Lower lobe of right lung (tissue), 2 donors: Measurements from ENCODE around the gene RRP1. TPM values are rescaled to one million over a fixed set of nuclear protein-coding genes. Genes with fewer than 3 reads are reported as not detected.

Experiments
- ATAC-seq, 2 donors: fragments of 200-7000 bp; cut with Tn5 transposase; one replicate each; pipeline ENCODE4 v1.9.1; 2020 to 2022; ENCODE audit warnings: mild to moderate bottlenecking in 2 of 2, moderate library complexity in 2 of 2
- DNase-seq: peaks from one replicate; pipeline ENCODE4 v3.0.0-alpha.2; 2020
- H3K27ac ChIP-seq: fragments of 200-600 bp; one replicate; pipeline ENCODE4 v1.8.0; 2022
- H3K27me3 ChIP-seq: fragments of 200-600 bp; one replicate; pipeline ENCODE4 v1.8.0; 2022; ENCODE audit warnings: low read depth
- H3K36me3 ChIP-seq: fragments of 200-600 bp; one replicate; pipeline ENCODE4 v1.8.0; 2022; ENCODE audit warnings: mild to moderate bottlenecking
- H3K4me1 ChIP-seq: fragments of 200-600 bp; one replicate; pipeline ENCODE4 v1.8.0; 2022
- H3K4me3 ChIP-seq: fragments of 200-600 bp; one replicate; pipeline ENCODE4 v1.8.0; 2022; ENCODE audit warnings: mild to moderate bottlenecking
- H3K9me3 ChIP-seq: fragments of 200-600 bp; one replicate; pipeline ENCODE4 v1.8.0; 2022
- intact Hi-C: fragments of 100-400 bp; cut with DNase I; formaldehyde crosslinking; loops from one replicate; pipeline ENCODE4 v1.11.0; 2022
- total RNA-seq: library from RNA; stranded (reverse); fragmentation: NEBNext Ultra II Directional; extraction: Animal tissue kit (Norgen Biotek cat#: 25700); gene quantifications from one replicate; pipeline ENCODE4 v1.2.1, GENCODE V29; 2021
- TF ChIP-seq, protein P1 (sequence below): fragments of 200-600 bp; IDR thresholded peaks from one replicate; pipeline ENCODE4 v1.8.0; 2022; ENCODE audit warnings: antibody characterized with exemption, mild to moderate bottlenecking
- donor health status: DM: no; HTN: yes; CAD: no; lungs with severe emphysema.

RRP1 gene
- total RNA-seq, 1 donor from 2014 or later, result 13.6 TPM

GRCh38 chr21:43829575-43830119 lies 40.3 kb downstream of the RRP1 start:
- TF ChIP-seq, protein P1, sequence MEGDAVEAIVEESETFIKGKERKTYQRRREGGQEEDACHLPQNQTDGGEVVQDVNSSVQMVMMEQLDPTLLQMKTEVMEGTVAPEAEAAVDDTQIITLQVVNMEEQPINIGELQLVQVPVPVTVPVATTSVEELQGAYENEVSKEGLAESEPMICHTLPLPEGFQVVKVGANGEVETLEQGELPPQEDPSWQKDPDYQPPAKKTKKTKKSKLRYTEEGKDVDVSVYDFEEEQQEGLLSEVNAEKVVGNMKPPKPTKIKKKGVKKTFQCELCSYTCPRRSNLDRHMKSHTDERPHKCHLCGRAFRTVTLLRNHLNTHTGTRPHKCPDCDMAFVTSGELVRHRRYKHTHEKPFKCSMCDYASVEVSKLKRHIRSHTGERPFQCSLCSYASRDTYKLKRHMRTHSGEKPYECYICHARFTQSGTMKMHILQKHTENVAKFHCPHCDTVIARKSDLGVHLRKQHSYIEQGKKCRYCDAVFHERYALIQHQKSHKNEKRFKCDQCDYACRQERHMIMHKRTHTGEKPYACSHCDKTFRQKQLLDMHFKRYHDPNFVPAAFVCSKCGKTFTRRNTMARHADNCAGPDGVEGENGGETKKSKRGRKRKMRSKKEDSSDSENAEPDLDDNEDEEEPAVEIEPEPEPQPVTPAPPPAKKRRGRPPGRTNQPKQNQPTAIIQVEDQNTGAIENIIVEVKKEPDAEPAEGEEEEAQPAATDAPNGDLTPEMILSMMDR, result peak; percentile 10
- Histone ChIP-seq H3K9me3 (no peaks in the 10 kb centered on the region), H3K27ac (no peak overlapping the region), H3K36me3 (no peaks in the 10 kb centered on the region), H3K27me3 (peaks cover 24% of the 10 kb centered on the region), H3K4me1 (peaks cover 13% of the 10 kb centered on the region), H3K4me3 (no peak overlapping the region)
- intact Hi-C loops, result no loop called here
- peak in 1 of 2 donors; percentile 18 for ATAC-seq
- no peak for DNase-seq

- Histone ChIP-seq H3K9me3 (no peaks in the 10 kb centered on the region), H3K27me3 (peaks cover 14% of the 10 kb centered on the region)
- intact Hi-C loops, result no loop called here
These were observed 42.8 kb downstream of the RRP1 start for GRCh38 chr21:43832158-43832550.

GRCh38 chr21:43832648-43833047 lies 43.3 kb downstream of the RRP1 start:
- H3K27me3 ChIP-seq, result peaks cover 12% of the 10 kb centered on the region
- ATAC-seq (no peak), DNase-seq (no peak)
- no peak overlapping the region for H3K4me3 ChIP-seq
- no peaks in the 10 kb centered on the region for H3K9me3 ChIP-seq
- no peak overlapping the region for H3K27ac ChIP-seq
- no peaks in the 10 kb centered on the region for H3K36me3 ChIP-seq
- intact Hi-C loops, result no loop called here
- TF ChIP-seq, protein P1, result no peak
- H3K4me1 ChIP-seq, result peaks cover 18% of the 10 kb centered on the region

More at GRCh38 chr21:43832158-43832550, 42.8 kb downstream of the RRP1 start:
- Histone ChIP-seq H3K36me3 (no peaks in the 10 kb centered on the region), H3K4me1 (peaks cover 18% of the 10 kb centered on the region), H3K27ac (no peak overlapping the region), H3K4me3 (no peak overlapping the region)
- TF ChIP-seq, protein P1, result no peak
- ATAC-seq (no peak), DNase-seq (no peak)

DNA sequence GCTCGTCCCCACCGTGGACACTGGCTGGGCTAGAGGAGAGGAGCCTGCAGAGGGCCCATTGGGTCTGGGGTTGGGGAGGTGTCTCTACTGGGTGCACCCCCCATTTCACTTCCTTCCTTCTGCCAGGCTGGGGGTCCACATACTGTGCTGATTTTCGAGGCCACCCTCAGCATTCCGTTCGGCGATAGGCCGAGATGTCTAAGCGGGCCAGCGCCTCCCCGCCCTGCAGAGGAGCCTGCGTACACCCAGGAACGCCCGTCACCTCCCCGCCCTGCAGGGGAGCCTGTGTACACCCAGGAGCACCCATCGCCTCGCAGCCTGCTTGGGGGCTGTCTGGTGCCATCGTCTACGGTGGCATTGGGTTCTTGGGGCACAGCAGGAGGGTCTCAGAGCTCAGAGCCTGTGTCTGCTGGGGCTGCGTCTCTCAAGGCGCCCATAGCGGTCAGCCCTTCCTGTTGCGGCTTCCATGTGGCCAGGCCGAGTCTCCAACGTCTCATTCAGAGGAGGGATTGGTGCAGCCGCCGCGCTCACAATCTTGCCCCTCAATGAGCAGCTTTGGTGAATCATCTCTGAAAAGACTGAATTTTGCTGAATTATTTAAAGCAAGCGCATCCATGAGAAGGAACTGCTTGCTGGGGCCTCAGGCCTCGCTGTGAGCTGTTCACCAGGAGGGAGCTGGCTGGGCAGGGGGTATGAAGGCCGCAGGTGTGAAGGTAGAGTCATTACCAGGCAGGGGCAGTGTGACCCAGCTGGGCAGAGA lies 44.9 kb downstream of the RRP1 start:
- Histone ChIP-seq H3K27me3 (peaks cover 9% of the 10 kb centered on the region), H3K9me3 (no peaks in the 10 kb centered on the region), H3K4me1 (peaks cover 18% of the 10 kb centered on the region), H3K27ac (no peak overlapping the region), H3K36me3 (no peaks in the 10 kb centered on the region), H3K4me3 (no peak overlapping the region)
- DNase-seq (no peak), ATAC-seq (no peak)
- intact Hi-C loops, result no loop called here
- TF ChIP-seq, protein P1, result no peak

DNA sequence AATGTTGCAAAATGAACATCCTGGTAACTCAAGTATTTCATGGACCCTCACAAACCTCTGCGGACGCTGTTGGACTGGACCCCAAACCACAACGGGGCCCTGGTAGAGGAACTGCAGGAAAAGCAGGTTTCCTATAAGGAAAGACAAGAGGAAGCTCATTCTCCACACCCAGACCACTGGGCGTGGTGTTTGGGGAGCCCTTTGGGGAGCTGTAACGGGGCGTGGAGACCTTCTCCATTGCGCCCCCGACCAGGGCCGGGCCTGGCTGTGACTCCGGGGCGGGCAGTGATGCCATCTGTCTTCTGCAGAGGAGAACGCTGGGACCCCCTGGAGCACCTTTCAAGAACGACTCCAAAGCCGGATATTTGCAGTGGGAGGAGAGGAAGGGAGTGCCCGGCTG lies 45.7 kb downstream of the RRP1 start:
- H3K27me3 ChIP-seq, result peaks cover 6% of the 10 kb centered on the region
- peak overlapping the region; percentile 6 for H3K4me3 ChIP-seq
- ATAC-seq, result peak in 1 of 2 donors; percentile 9
- H3K36me3 ChIP-seq, result no peaks in the 10 kb centered on the region
- TF ChIP-seq, protein P1, result no peak
- peaks cover 18% of the 10 kb centered on the region for H3K4me1 ChIP-seq
- no peak for DNase-seq
- intact Hi-C loops, result no loop called here
- H3K9me3 ChIP-seq, result no peaks in the 10 kb centered on the region
- no peak overlapping the region for H3K27ac ChIP-seq
